Kidney (tissue), 14 donors: ENCODE measurements around the gene UGT1A10. TPM values are rescaled to one million over a fixed set of nuclear protein-coding genes. Genes with fewer than 3 reads are reported as not detected.

ENCODE experiments used
- DNase-seq, 5 donors: peaks; one replicate each; pipeline ENCODE4 v3.0.0-alpha.2; 2013 to 2020
- FAIRE-seq: peaks from 2 replicates; lab custom pipeline; 2012; peaks lifted over from hg19 to GRCh38; lab: Jason Lieb, UNC
- H3K27ac ChIP-seq, 2 donors: one replicate each; pipeline ENCODE4 v1.7.0; 2013; ENCODE audit warnings: low read depth in 2 of 2, low read length in 2 of 2, inconsistent platforms in 1 of 2
- H3K27me3 ChIP-seq: one replicate; pipeline ENCODE4 v1.7.1; 2013; ENCODE audit warnings: low read length, inconsistent platforms; ENCODE audit not compliant: control insufficient read depth, insufficient read depth
- H3K36me3 ChIP-seq, 3 donors: one replicate each; pipeline versions ENCODE4 v1.7.0 to v1.7.1; 2013; ENCODE audit warnings: low read length in 3 of 3, control low read depth in 1 of 3, inconsistent platforms in 1 of 3; ENCODE audit not compliant: insufficient read depth in 3 of 3, control insufficient read depth in 2 of 3
- H3K4me1 ChIP-seq, 3 donors: one replicate each; pipeline versions ENCODE4 v1.7.0 to v1.7.1; 2013; ENCODE audit warnings: low read length in 3 of 3, inconsistent platforms in 1 of 3, low read depth in 1 of 3; ENCODE audit not compliant: control insufficient read depth in 2 of 3, insufficient read depth in 2 of 3
- H3K4me3 ChIP-seq, 3 donors: one replicate each; pipeline versions ENCODE4 v1.7.0 to v1.8.1; 2013; ENCODE audit warnings: low read length in 3 of 3, control low read depth in 1 of 3, inconsistent platforms in 1 of 3
- H3K9ac ChIP-seq, 3 donors: one replicate each; pipeline versions ENCODE4 v1.7.0 to v1.7.1; 2013; ENCODE audit warnings: low read length in 3 of 3, control low read depth in 1 of 3, inconsistent platforms in 1 of 3
- H3K9me3 ChIP-seq, 3 donors: one replicate each; pipeline versions ENCODE4 v1.7.0 to v1.7.1; 2013; ENCODE audit warnings: low read length in 3 of 3, control low read depth in 1 of 3, inconsistent platforms in 1 of 3; ENCODE audit not compliant: control insufficient read depth in 2 of 3, insufficient read depth in 1 of 3
- CTCF ChIP-seq: IDR thresholded peaks from 3 replicates; pipeline ENCODE4 v1.5.1; 2012; ENCODE audit warnings: mild to moderate bottlenecking, moderate library complexity, borderline replicate concordance; ENCODE audit not compliant: insufficient read depth; ENCODE audit errors: extremely low read depth
- intact Hi-C: fragments of 100-400 bp; cut with DNase I; formaldehyde crosslinking; loops from one replicate; pipeline ENCODE4 v1.11.1; 2022
- polyA plus RNA-seq: library from polyadenylated mRNA; stranded (reverse); fragments of 350-450 nt; fragmentation: Illumina TruSeq; extraction: RNeasy Lipid Tissue Mini Kit (QIAGEN cat#74804); gene quantifications from one replicate; pipeline ENCODE4 v1.2.3, GENCODE V29; 2014; ENCODE audit warnings: low read depth, low replicate concordance; ENCODE audit not compliant: insufficient read depth
- total RNA-seq: library from RNA; stranded (reverse); fragmentation: NEBNext Ultra II Directional; extraction: Animal tissue kit (Norgen Biotek cat#: 25700); gene quantifications from one replicate; pipeline ENCODE4 v1.2.1, GENCODE V29; 2021
- donor health status: control.
- donor health status: control.
- donor health status: control.
- donor health status: control.
- donor health status: control.
- donor health status: DM: yes; HTN: yes; CAD: no.
- donor health status: Normal renal cell carcinoma (clear cell type).

The UGT1A10 gene
- total and polyA plus RNA-seq, 2 donors from 2014 or later = 6.6 TPM; not detected in 1

GRCh38 chr2:233775414-233775813, 139.2 kb downstream of the UGT1A10 start:
- peaks cover 0 to 3% (median 0%) of the 10 kb centered on the region in 3 donors for H3K9me3 ChIP-seq
- TF ChIP-seq CTCF = no peak
- H3K27ac ChIP-seq = no peak overlapping the region
- peaks cover 0 to 18% (median 3%) of the 10 kb centered on the region in 3 donors for H3K36me3 ChIP-seq
- no peak for DNase-seq
- FAIRE-seq = no peak
- intact Hi-C loops = no loop called here
- no peak overlapping the region for H3K4me3 ChIP-seq
- H3K27me3 ChIP-seq = no peaks in the 10 kb centered on the region
- no peaks in the 10 kb centered on the region for H3K4me1 ChIP-seq
- H3K9ac ChIP-seq = no peak overlapping the region

- H3K4me1 ChIP-seq = no peaks in the 10 kb centered on the region
- H3K9ac ChIP-seq = no peak within 1 kb of the TSS
- H3K27me3 ChIP-seq = no peaks in the 10 kb centered on the region
- intact Hi-C loops = no loop called here
- peaks cover 0 to 3% (median 0%) of the 10 kb centered on the region in 3 donors for H3K9me3 ChIP-seq
- H3K27ac ChIP-seq = no peak within 1 kb of the TSS
- peaks cover 0 to under 1% (median 0%) of the 10 kb centered on the region in 3 donors for H3K36me3 ChIP-seq
- DNase-seq (no peak), FAIRE-seq (no peak)
- H3K4me3 ChIP-seq = no peak within 1 kb of the TSS
- no peak for TF ChIP-seq CTCF
These were observed 141.8 kb downstream of the UGT1A10 start, which contains the start of gene MROH2A for GRCh38 chr2:233778030-233778429. Gene MROH2A (plus strand): TSS chr2:233778330. CDS start chr2:233779359, 1,029 bp downstream.

- no peak for TF ChIP-seq CTCF
- DNase-seq (no peak), FAIRE-seq (no peak)
- no peaks in the 10 kb centered on the region for H3K4me1 ChIP-seq
- intact Hi-C loops = no loop called here
- no peaks in the 10 kb centered on the region for H3K27me3 ChIP-seq
- H3K9ac ChIP-seq = no peak overlapping the region
- no peak overlapping the region for H3K4me3 ChIP-seq
- no peaks in the 10 kb centered on the region for H3K36me3 ChIP-seq
- H3K9me3 ChIP-seq = peaks cover 0 to 3% (median 0%) of the 10 kb centered on the region in 3 donors
- no peak overlapping the region for H3K27ac ChIP-seq
These were observed 143.5 kb downstream of the UGT1A10 start for GRCh38 chr2:233779722-233780121.

- no peak for FAIRE-seq
- intact Hi-C loops = no loop called here
These were observed 144.5 kb downstream of the UGT1A10 start for GRCh38 chr2:233780771-233781170.

More at GRCh38 chr2:233780771-233781170, 144.5 kb downstream of the UGT1A10 start:
- no peak overlapping the region for H3K4me3 ChIP-seq
- no peaks in the 10 kb centered on the region for H3K36me3 ChIP-seq
- TF ChIP-seq CTCF = no peak
- H3K27ac ChIP-seq = no peak overlapping the region
- no peaks in the 10 kb centered on the region for H3K4me1 ChIP-seq
- H3K9me3 ChIP-seq = no peaks in the 10 kb centered on the region
- no peak for DNase-seq
- no peak overlapping the region for H3K9ac ChIP-seq
- no peaks in the 10 kb centered on the region for H3K27me3 ChIP-seq
